ENCODE measurements around the gene RIMS1. TPM values are rescaled to one million over a fixed set of nuclear protein-coding genes. Genes with fewer than 3 reads are reported as not detected.
A peak's percentile ranks its signal among the peaks of the same experiment; 100 is the strongest.

RIMS1 gene
- total RNA-seq, 3 donors from 2014 or later: not detected

- Mint-ChIP-seq H3K4me3 (no peak overlapping the region), H3K4me1 (ENCODE audit: low read depth) (no peaks in the 10 kb centered on the region), H3K9me3 (no peaks in the 10 kb centered on the region), H3K27me3 (ENCODE audit: low read depth) (peaks cover 7% of the 10 kb centered on the region), H3K36me3 (ENCODE audit: insufficient read depth) (no peaks in the 10 kb centered on the region)
- ATAC-seq: no peak
- DNase-seq: no peak
Observed at GRCh38 chr6:72389698-72390097, 503.3 kb downstream of the RIMS1 start.

DNA sequence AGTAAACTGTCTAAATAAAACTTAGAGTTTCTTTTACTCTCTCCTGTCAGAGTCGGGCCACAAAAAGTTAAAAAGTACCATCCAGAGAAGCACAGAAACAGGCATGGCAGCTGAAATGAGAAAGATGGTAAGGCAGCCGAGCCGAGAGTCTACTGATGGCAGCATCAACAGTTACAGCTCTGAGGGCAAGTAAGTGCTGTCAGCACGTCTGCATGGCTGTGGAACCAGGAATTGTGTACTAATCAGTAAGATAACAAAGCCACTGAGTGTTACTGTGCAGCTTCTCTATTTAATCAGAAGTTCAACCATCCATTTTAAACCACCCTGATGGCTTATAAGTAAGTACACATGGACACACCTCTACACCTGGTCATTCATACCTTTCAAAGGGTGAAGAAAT is 504.2 kb downstream of the RIMS1 start:
- no peaks in the 10 kb centered on the region for H3K9me3 Mint-ChIP-seq

GRCh38 chr6:72401865-72402264 is 515.5 kb downstream of the RIMS1 start:
- no peak for ATAC-seq
- no peaks in the 10 kb centered on the region for H3K4me1 Mint-ChIP-seq (ENCODE audit: low read depth)
- no peak for DNase-seq
- no peaks in the 10 kb centered on the region for H3K9me3 Mint-ChIP-seq
- H3K4me3 Mint-ChIP-seq: no peak overlapping the region
- no peaks in the 10 kb centered on the region for H3K36me3 Mint-ChIP-seq (ENCODE audit: insufficient read depth)
- H3K27me3 Mint-ChIP-seq (ENCODE audit: low read depth): peaks cover 2% of the 10 kb centered on the region

More for the DNA sequence above, 504.2 kb downstream of the RIMS1 start:
- Mint-ChIP-seq H3K27me3 (ENCODE audit: low read depth) (peaks cover 7% of the 10 kb centered on the region), H3K36me3 (ENCODE audit: insufficient read depth) (no peaks in the 10 kb centered on the region), H3K4me3 (no peak overlapping the region), H3K4me1 (ENCODE audit: low read depth) (no peaks in the 10 kb centered on the region)
- no peak for ATAC-seq
- no peak for DNase-seq

GRCh38 chr6:72403413-72403812 is 517.1 kb downstream of the RIMS1 start:
- H3K27me3 Mint-ChIP-seq (ENCODE audit: low read depth): peaks cover 2% of the 10 kb centered on the region
- H3K9me3 Mint-ChIP-seq: no peaks in the 10 kb centered on the region
- ATAC-seq: no peak
- no peak for DNase-seq
- H3K4me1 Mint-ChIP-seq (ENCODE audit: low read depth): no peaks in the 10 kb centered on the region
- H3K4me3 Mint-ChIP-seq: no peak overlapping the region
- H3K36me3 Mint-ChIP-seq (ENCODE audit: insufficient read depth): no peaks in the 10 kb centered on the region

DNA sequence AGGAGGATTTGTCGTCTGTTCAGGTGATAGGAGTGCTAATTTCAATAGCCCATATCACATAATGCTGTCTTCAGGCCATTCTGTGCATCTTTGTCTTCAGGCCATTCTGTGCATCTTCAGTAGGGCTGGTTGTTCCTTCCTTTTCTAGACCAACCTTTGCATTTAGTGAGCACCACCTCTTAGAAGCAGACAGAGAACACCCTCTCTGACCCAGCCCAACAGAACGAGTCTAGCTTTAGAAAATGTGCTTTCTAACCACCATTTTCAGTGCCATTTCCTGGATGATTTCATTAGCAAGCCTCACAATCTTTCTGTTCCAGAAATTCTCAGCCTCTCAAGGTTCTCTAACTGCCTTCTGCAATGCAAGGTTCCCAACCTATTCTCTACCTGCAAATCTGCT is 520.2 kb downstream of the RIMS1 start:
- DNase-seq: no peak
- H3K4me1 Mint-ChIP-seq (ENCODE audit: low read depth): no peaks in the 10 kb centered on the region
- H3K36me3 Mint-ChIP-seq (ENCODE audit: insufficient read depth): no peaks in the 10 kb centered on the region
- H3K9me3 Mint-ChIP-seq: no peaks in the 10 kb centered on the region
- H3K4me3 Mint-ChIP-seq: no peak overlapping the region
- no peak for ATAC-seq
- peaks cover 2% of the 10 kb centered on the region for H3K27me3 Mint-ChIP-seq (ENCODE audit: low read depth)

GRCh38 chr6:72410769-72411168 is 524.4 kb downstream of the RIMS1 start:
- no peak overlapping the region for H3K4me3 Mint-ChIP-seq
- H3K9me3 Mint-ChIP-seq: no peaks in the 10 kb centered on the region
- no peaks in the 10 kb centered on the region for H3K4me1 Mint-ChIP-seq (ENCODE audit: low read depth)
- no peak for DNase-seq
- peaks cover 7% of the 10 kb centered on the region for H3K27me3 Mint-ChIP-seq (ENCODE audit: low read depth)
- H3K36me3 Mint-ChIP-seq (ENCODE audit: insufficient read depth): no peaks in the 10 kb centered on the region
- ATAC-seq: no peak

GRCh38 chr6:72411872-72412708 is 525.7 kb downstream of the RIMS1 start:
- H3K9me3 Mint-ChIP-seq: no peaks in the 10 kb centered on the region
- peak; percentile 73 to 89 for ATAC-seq
- H3K27me3 Mint-ChIP-seq (ENCODE audit: low read depth): peaks cover 7% of the 10 kb centered on the region

DNA sequence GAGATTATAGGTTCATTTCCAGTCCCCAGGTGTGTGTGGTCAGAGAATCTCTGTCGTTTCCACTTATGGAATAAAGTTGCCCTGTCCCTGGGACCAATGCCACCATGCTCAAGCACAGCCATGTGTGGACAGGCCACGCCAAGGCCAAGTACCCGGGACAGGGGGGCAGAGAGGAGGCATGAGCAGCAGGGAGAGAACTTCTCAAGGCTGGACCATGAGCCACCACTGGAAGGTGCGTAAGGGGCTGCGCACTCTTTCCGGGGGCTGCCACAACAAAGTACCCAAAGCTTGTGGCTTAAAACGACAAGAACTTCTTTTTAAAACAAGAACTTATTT is 526.3 kb downstream of the RIMS1 start:
- Mint-ChIP-seq H3K9me3 (no peaks in the 10 kb centered on the region), H3K27me3 (ENCODE audit: low read depth) (peaks cover 7% of the 10 kb centered on the region), H3K36me3 (ENCODE audit: insufficient read depth) (no peaks in the 10 kb centered on the region), H3K4me3 (no peak overlapping the region), H3K4me1 (ENCODE audit: low read depth) (no peaks in the 10 kb centered on the region)
- ATAC-seq (no peak), DNase-seq (no peak)

More at GRCh38 chr6:72411872-72412708, 525.7 kb downstream of the RIMS1 start:
- H3K4me3 Mint-ChIP-seq: no peak overlapping the region
- peak; percentile 67 for DNase-seq
- H3K36me3 Mint-ChIP-seq (ENCODE audit: insufficient read depth): no peaks in the 10 kb centered on the region
- no peaks in the 10 kb centered on the region for H3K4me1 Mint-ChIP-seq (ENCODE audit: low read depth)

- Mint-ChIP-seq H3K4me3 (no peak overlapping the region), H3K36me3 (ENCODE audit: insufficient read depth) (no peaks in the 10 kb centered on the region), H3K9me3 (no peaks in the 10 kb centered on the region), H3K4me1 (ENCODE audit: low read depth) (no peaks in the 10 kb centered on the region), H3K27me3 (ENCODE audit: low read depth) (peaks cover 7% of the 10 kb centered on the region)
- DNase-seq (no peak), ATAC-seq (no peak)
Observed at GRCh38 chr6:72413884-72414283, 527.5 kb downstream of the RIMS1 start.

DNA sequence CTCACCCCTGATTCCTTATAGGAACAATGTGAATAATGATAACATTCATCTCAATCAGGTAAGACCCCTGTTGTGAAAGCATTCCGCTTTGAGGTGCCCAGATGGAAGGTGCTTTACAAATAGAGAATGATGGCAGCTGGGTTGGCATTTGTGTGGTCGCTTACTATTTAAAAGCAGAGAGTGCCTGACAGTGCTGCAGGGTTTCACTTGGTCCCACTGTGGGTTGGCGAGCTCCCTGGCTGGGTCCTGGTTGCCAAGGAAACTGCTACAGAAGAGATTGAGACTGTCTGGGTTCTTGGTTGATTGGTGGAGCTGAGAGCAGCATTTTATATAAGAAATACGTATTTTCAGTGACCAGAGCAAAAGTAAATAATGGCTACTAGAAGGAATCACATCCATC is 528.3 kb downstream of the RIMS1 start:
- ATAC-seq: no peak
- DNase-seq: no peak
- peaks cover 7% of the 10 kb centered on the region for H3K27me3 Mint-ChIP-seq (ENCODE audit: low read depth)
- H3K36me3 Mint-ChIP-seq (ENCODE audit: insufficient read depth): no peaks in the 10 kb centered on the region
- H3K4me1 Mint-ChIP-seq (ENCODE audit: low read depth): no peaks in the 10 kb centered on the region
- H3K9me3 Mint-ChIP-seq: no peaks in the 10 kb centered on the region
- no peak overlapping the region for H3K4me3 Mint-ChIP-seq

GRCh38 chr6:72416744-72417465 is 530.6 kb downstream of the RIMS1 start:
- Mint-ChIP-seq H3K4me3 (no peak overlapping the region), H3K9me3 (no peaks in the 10 kb centered on the region), H3K27me3 (ENCODE audit: low read depth) (peaks cover 7% of the 10 kb centered on the region), H3K4me1 (ENCODE audit: low read depth) (no peaks in the 10 kb centered on the region), H3K36me3 (ENCODE audit: insufficient read depth) (no peaks in the 10 kb centered on the region)
- DNase-seq (no peak), ATAC-seq (no peak)

DNA sequence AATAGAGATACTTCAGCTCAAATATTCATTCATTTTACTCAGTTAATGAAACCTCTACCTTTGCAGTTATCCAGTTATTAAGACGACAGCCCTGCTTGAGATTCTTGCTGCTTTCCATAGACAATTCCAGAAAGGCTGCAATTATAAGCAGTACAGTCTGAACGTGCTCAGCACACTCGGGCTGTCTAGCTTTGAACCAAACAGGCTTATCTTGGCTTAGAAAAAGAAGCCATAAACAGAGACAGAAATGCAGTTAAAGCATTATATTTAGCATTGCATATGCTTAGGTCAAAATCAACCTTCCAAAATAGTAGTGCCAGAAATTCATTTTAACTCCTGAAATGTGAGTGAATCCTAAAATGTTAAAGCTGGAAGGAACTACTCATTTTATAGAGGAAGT is 531.4 kb downstream of the RIMS1 start:
- no peak for DNase-seq
- no peaks in the 10 kb centered on the region for H3K4me1 Mint-ChIP-seq (ENCODE audit: low read depth)
- no peak overlapping the region for H3K4me3 Mint-ChIP-seq
- H3K27me3 Mint-ChIP-seq (ENCODE audit: low read depth): peaks cover 7% of the 10 kb centered on the region
- no peak for ATAC-seq
- no peaks in the 10 kb centered on the region for H3K36me3 Mint-ChIP-seq (ENCODE audit: insufficient read depth)
- H3K9me3 Mint-ChIP-seq: no peaks in the 10 kb centered on the region

- Mint-ChIP-seq H3K4me1 (ENCODE audit: low read depth) (no peaks in the 10 kb centered on the region), H3K27me3 (ENCODE audit: low read depth) (peaks cover 7% of the 10 kb centered on the region), H3K36me3 (ENCODE audit: insufficient read depth) (no peaks in the 10 kb centered on the region), H3K9me3 (no peaks in the 10 kb centered on the region), H3K4me3 (no peak overlapping the region)
- no peak for DNase-seq
- ATAC-seq: no peak
Observed at GRCh38 chr6:72418495-72418894, 532.1 kb downstream of the RIMS1 start.

DNA sequence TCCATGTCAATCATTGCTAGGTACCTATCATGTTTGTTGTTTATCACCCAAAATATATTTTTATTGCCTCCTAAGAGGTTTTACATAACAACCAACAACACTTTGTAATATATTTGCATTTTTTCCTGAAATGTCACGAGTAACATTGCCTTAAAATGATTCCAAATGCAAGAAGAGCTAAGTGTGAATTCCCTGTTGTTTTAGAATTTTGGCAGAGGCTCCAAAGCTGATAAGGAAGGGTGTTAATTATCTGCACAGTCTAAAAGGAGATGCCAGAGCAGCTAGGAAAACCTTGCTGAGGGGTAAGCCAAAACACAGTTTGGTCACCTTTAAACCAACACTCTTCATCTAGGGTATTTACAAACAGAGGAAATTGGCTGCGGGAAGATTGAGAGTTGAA is 533.6 kb downstream of the RIMS1 start:
- no peaks in the 10 kb centered on the region for H3K9me3 Mint-ChIP-seq
- H3K27me3 Mint-ChIP-seq (ENCODE audit: low read depth): peaks cover 4% of the 10 kb centered on the region
- no peaks in the 10 kb centered on the region for H3K36me3 Mint-ChIP-seq (ENCODE audit: insufficient read depth)
- H3K4me1 Mint-ChIP-seq (ENCODE audit: low read depth): no peaks in the 10 kb centered on the region
- ATAC-seq (no peak), DNase-seq (no peak)
- no peak overlapping the region for H3K4me3 Mint-ChIP-seq

GRCh38 chr6:72420409-72420808 is 534.1 kb downstream of the RIMS1 start:
- ATAC-seq (no peak), DNase-seq (no peak)
- H3K4me3 Mint-ChIP-seq: no peak overlapping the region
- no peaks in the 10 kb centered on the region for H3K36me3 Mint-ChIP-seq (ENCODE audit: insufficient read depth)
- H3K4me1 Mint-ChIP-seq (ENCODE audit: low read depth): no peaks in the 10 kb centered on the region
- peaks cover 2% of the 10 kb centered on the region for H3K27me3 Mint-ChIP-seq (ENCODE audit: low read depth)
- no peaks in the 10 kb centered on the region for H3K9me3 Mint-ChIP-seq

Measured in activated T-cell treated with anti-CD3 and anti-CD28 coated beads, Interleukin-2, amount 50 U/mL, for 4 hours (primary cell).